ENCODE measurements around the gene TLE4.
A peak's percentile ranks its signal among the peaks of the same experiment; 100 is the strongest.

TLE4 gene

GRCh38 chr9:79551586-79551985, 20.2 kb upstream of the TLE4 start:
- no peak for TF ChIP-seq CTCF (conservative IDR thresholded peaks at IDR 0.05)
- no peak overlapping the region for H3K27ac ChIP-seq

GRCh38 chr9:79551994-79552393, 19.8 kb upstream of the TLE4 start:
- no peak overlapping the region for H3K27ac ChIP-seq
- no peak for TF ChIP-seq CTCF (conservative IDR thresholded peaks at IDR 0.05)

GRCh38 chr9:79555474-79556089, 16.2 kb upstream of the TLE4 start:
- H3K27ac ChIP-seq = no peak overlapping the region
- TF ChIP-seq CTCF (conservative IDR thresholded peaks at IDR 0.05) = no peak

GRCh38 chr9:79559495-79560181, 12.1 kb upstream of the TLE4 start:
- peak overlapping the region; percentile 28; the same call in 1 of the 2 replicates for H3K27ac ChIP-seq
- TF ChIP-seq CTCF (conservative IDR thresholded peaks at IDR 0.05) = no peak

- no peak for TF ChIP-seq CTCF (conservative IDR thresholded peaks at IDR 0.05)
- no peak overlapping the region for H3K27ac ChIP-seq
Measured at GRCh38 chr9:79562749-79563386, 8.9 kb upstream of the TLE4 start.

GRCh38 chr9:79564105-79564504, 7.7 kb upstream of the TLE4 start:
- H3K27ac ChIP-seq = no peak overlapping the region
- TF ChIP-seq CTCF (conservative IDR thresholded peaks at IDR 0.05) = no peak

- no peak for TF ChIP-seq CTCF (conservative IDR thresholded peaks at IDR 0.05)
Measured at GRCh38 chr9:79565245-79565644, 6.5 kb upstream of the TLE4 start.

More at GRCh38 chr9:79565245-79565644, 6.5 kb upstream of the TLE4 start:
- H3K27ac ChIP-seq = no peak overlapping the region
